GM21825 (cell line): Measurements from ENCODE around the gene POU4F1.

ENCODE experiments used
- ATAC-seq: cut with Tn5 transposase; IDR thresholded peaks from one replicate; pipeline ENCODE4 v1.9.1; 2021; ENCODE audit warnings: mild to moderate bottlenecking, moderate library complexity; ENCODE audit not compliant: unreplicated experiment

The POU4F1 gene

GRCh38 chr13:78607409-78608251 is 4.3 kb upstream of the POU4F1 start:
- no peak for ATAC-seq

GRCh38 chr13:78606471-78607408 is 3.4 kb upstream of the POU4F1 start:
- no peak for ATAC-seq

GRCh38 chr13:78604782-78605611 is 1.6 kb upstream of the POU4F1 start:
- no peak for ATAC-seq

- ATAC-seq: peak; percentile 10
Observed at GRCh38 chr13:78602561-78603239, 652 bp downstream of the POU4F1 start.

GRCh38 chr13:78601874-78602560 is 1.3 kb downstream of the POU4F1 start:
- no peak for ATAC-seq

- ATAC-seq: no peak
Observed at GRCh38 chr13:78601124-78601873, 2.1 kb downstream of the POU4F1 start.

- ATAC-seq: no peak
Observed at GRCh38 chr13:78600280-78600883, 3.0 kb downstream of the POU4F1 start.

GRCh38 chr13:78599645-78600279 is 3.6 kb downstream of the POU4F1 start:
- ATAC-seq: no peak

GRCh38 chr13:78598966-78599644 is 4.2 kb downstream of the POU4F1 start:
- no peak for ATAC-seq

GRCh38 chr13:78598116-78598781 is 5.1 kb downstream of the POU4F1 start:
- no peak for ATAC-seq

GRCh38 chr13:78597602-78597932 is 5.8 kb downstream of the POU4F1 start:
- no peak for ATAC-seq

- no peak for ATAC-seq
Observed at GRCh38 chr13:78596736-78597601, 6.4 kb downstream of the POU4F1 start.

- ATAC-seq: no peak
Observed at GRCh38 chr13:78596399-78596735, 7.0 kb downstream of the POU4F1 start.

GRCh38 chr13:78595495-78596398 is 7.6 kb downstream of the POU4F1 start:
- ATAC-seq: no peak

GRCh38 chr13:78594456-78594975 is 8.8 kb downstream of the POU4F1 start:
- ATAC-seq: no peak
